GM12801 (cell line): ENCODE measurements around the gene ZNF568.

Source experiments
- CTCF ChIP-seq: IDR thresholded peaks from one replicate; pipeline ENCODE4 v1.5.1; 2011; ENCODE audit warnings: control low read depth; ENCODE audit not compliant: insufficient read length; ENCODE audit errors: extremely low read depth

ZNF568 gene

GRCh38 chr19:36999313-36999712 is 83.2 kb downstream of the ZNF568 start:
- no peak for TF ChIP-seq CTCF

- no peak for TF ChIP-seq CTCF
These were observed 91.6 kb downstream of the ZNF568 start for GRCh38 chr19:37007587-37008220.

- no peak for TF ChIP-seq CTCF
These were observed 93.7 kb downstream of the ZNF568 start for GRCh38 chr19:37009871-37010270.

GRCh38 chr19:37012093-37012745 is 96.1 kb downstream of the ZNF568 start:
- TF ChIP-seq CTCF = no peak

GRCh38 chr19:37014456-37014855 is 98.3 kb downstream of the ZNF568 start:
- no peak for TF ChIP-seq CTCF

- no peak for TF ChIP-seq CTCF
These were observed 129.0 kb downstream of the ZNF568 start for GRCh38 chr19:37045140-37045539.
